Body of pancreas (tissue), 4 donors: ENCODE results near the gene HMX2. TPM values are rescaled to one million over a fixed set of nuclear protein-coding genes. Genes with fewer than 3 reads are reported as not detected.

Experiments used
- ATAC-seq: fragments of 150-250 bp; one replicate; pipeline ENCODE4 v1.9.1; 2016
- DNase-seq, 4 donors: peaks; one replicate each; pipeline ENCODE4 v3.0.0-alpha.2; 2019
- H3K27ac ChIP-seq, 4 donors: fragments of 200-600 bp; sonication (generic); 1 replicate in 3 of 4; 2 replicates in 1 of 4; pipeline versions ENCODE4 v1.5.1 to v1.6.1; 2016 to 2019; ENCODE audit warnings: mild to moderate bottlenecking in 1 of 4, mixed read lengths in 1 of 4, moderate library complexity in 1 of 4
- H3K27me3 ChIP-seq, 2 donors: fragments of 200-600 bp; sonication (generic); one replicate each; pipeline ENCODE4 v1.6.0; 2016; ENCODE audit warnings: mild to moderate bottlenecking in 1 of 2
- H3K36me3 ChIP-seq, 2 donors: fragments of 200-600 bp; sonication (generic); replicated peaks in 1 of 2; 2 replicates each; pipeline ENCODE4 v1.5.1; 2016; ENCODE audit warnings: low read depth in 2 of 2; ENCODE audit not compliant: insufficient read depth in 1 of 2
- H3K4me1 ChIP-seq: fragments of 200-600 bp; sonication (generic); one replicate; pipeline ENCODE4 v1.6.0; 2016
- H3K4me3 ChIP-seq, 2 donors: fragments of 200-600 bp; sonication (generic); 1 replicate in 1 of 2; 2 replicates in 1 of 2; pipeline ENCODE4 v1.5.1; 2016 to 2019
- H3K9me3 ChIP-seq, 3 donors: fragments of 200-600 bp; sonication (generic); 1 replicate in 2 of 3; 2 replicates in 1 of 3; pipeline ENCODE4 v1.5.1; 2016
- CTCF ChIP-seq, 7 experiments: fragments of 450-650 bp in 4 of 7; fragments of 200-600 bp in 3 of 7; sonication (generic) in 3 of 7; IDR thresholded peaks; one replicate each; pipeline ENCODE4 v1.5.1; 2016 to 2019; ENCODE audit warnings: antibody characterized with exemption in 7 of 7
- POLR2A ChIP-seq, 3 donors: fragments of 450-650 bp; IDR thresholded peaks; one replicate each; pipeline ENCODE4 v1.6.1; 2016; ENCODE audit warnings: antibody characterized with exemption in 3 of 3, mild to moderate bottlenecking in 2 of 3
- WGBS, 2 donors: methylation state at CpG; one replicate each; pipeline ENCODE4 v1.1.5; 2017; 5-methylcytosine and 5-hydroxymethylcytosine counted together
- intact Hi-C: fragments of 100-400 bp; cut with DNase I; formaldehyde crosslinking; loops from one replicate; pipeline ENCODE4 v1.15.1; 2023
- total RNA-seq, 2 donors: library from RNA; depleted of rRNA; stranded (reverse); fragments of >200 nt; gene quantifications; one replicate each; pipeline ENCODE4 v1.1.0, GENCODE V29; 2016

Gene HMX2
- total RNA-seq, 2 donors from 2014 or later: not detected

GRCh38 chr10:123139521-123140163 lies 8.3 kb upstream of the HMX2 start:
- 3 to 4% methylated on average over 25 to 32 of the region's 32 CpGs for WGBS, 2 donors
- Histone ChIP-seq H3K27me3 (peaks cover 9 to 73% of the 10 kb centered on the region in 2 donors), H3K9me3 (no peaks in the 10 kb centered on the region), H3K36me3 (no peaks in the 10 kb centered on the region), H3K4me1 (peaks cover 50% of the 10 kb centered on the region), H3K27ac (no peak overlapping the region), H3K4me3 (no peak overlapping the region)
- ATAC-seq (peak; percentile 77), DNase-seq (peak; percentile 56 to 73 (median 65))
- intact Hi-C loops: no loop called here
- TF ChIP-seq CTCF (IDR thresholded peaks at IDR 0.05): no peak
- TF ChIP-seq POLR2A (IDR thresholded peaks at IDR 0.05): no peak

DNA sequence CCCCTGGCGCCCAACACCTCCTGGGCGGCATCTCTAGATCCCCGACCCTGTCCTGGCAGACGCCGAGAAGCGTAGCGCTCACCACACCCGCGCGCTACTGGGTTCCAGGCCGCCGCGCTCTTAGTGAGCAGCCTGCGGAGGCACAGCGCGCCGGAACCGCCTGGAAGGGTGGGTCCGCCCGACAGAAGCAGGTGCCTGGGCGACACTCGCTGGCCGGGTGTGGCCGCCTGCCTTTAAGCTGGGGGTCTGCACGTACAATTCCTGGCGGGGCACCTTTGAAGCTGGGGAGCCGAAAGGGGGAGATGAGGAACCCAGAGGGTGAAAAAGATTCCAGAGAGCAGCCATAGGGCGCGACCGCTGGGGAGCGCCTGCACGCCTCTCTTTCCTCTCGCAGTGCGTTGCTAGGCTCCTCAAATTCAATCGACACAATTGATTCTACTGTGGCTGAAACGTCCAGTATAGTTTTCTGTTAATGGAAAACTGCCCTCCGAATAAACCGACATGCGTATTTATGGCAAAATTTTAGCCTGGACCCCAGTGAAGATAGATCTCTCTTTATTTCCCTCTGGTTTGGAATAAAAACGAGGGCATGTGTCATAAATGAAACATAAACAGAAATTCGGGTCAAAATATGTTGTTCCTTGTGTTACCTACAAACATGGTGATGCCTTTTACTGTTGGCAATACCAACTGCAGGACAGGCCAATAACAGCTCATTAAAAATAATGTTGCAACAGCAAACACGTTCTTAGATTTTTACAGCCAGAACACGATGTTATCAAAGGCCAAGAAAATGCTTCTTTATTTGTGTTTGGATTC lies 7.6 kb upstream of the HMX2 start:
- Histone ChIP-seq H3K36me3 (no peaks in the 10 kb centered on the region), H3K9me3 (no peaks in the 10 kb centered on the region), H3K27me3 (peaks cover 9 to 73% of the 10 kb centered on the region in 2 donors), H3K4me1 (peaks cover 46% of the 10 kb centered on the region), H3K4me3 (no peak overlapping the region), H3K27ac (no peak overlapping the region)
- intact Hi-C loops: no loop called here
- ATAC-seq (no peak), DNase-seq (no peak)
- 3 to 4% methylated on average over 33 to 43 of the region's 43 CpGs for WGBS, 2 donors
- no peak for TF ChIP-seq CTCF (IDR thresholded peaks at IDR 0.05)
- TF ChIP-seq POLR2A (IDR thresholded peaks at IDR 0.05): no peak

- WGBS, 2 donors: 2 to 5% methylated on average over 6 of the region's 6 CpGs
- H3K4me1 ChIP-seq: peaks cover 42% of the 10 kb centered on the region
- peaks cover 9 to 71% of the 10 kb centered on the region in 2 donors for H3K27me3 ChIP-seq
- TF ChIP-seq CTCF (IDR thresholded peaks at IDR 0.05) (no peak), POLR2A (IDR thresholded peaks at IDR 0.05) (no peak)
- no peaks in the 10 kb centered on the region for H3K36me3 ChIP-seq
- ATAC-seq: no peak
- intact Hi-C loops: no loop called here
- no peaks in the 10 kb centered on the region for H3K9me3 ChIP-seq
- H3K27ac ChIP-seq: no peak overlapping the region
- H3K4me3 ChIP-seq: no peak overlapping the region
- no peak for DNase-seq
Measured at GRCh38 chr10:123140983-123141390, 6.9 kb upstream of the HMX2 start.

- ATAC-seq (no peak), DNase-seq (no peak)
- H3K4me1 ChIP-seq: peaks cover 39% of the 10 kb centered on the region
- peaks cover 9 to 71% of the 10 kb centered on the region in 2 donors for H3K27me3 ChIP-seq
- H3K36me3 ChIP-seq: no peaks in the 10 kb centered on the region
- H3K27ac ChIP-seq: no peak overlapping the region
- H3K9me3 ChIP-seq: no peaks in the 10 kb centered on the region
- no peak for TF ChIP-seq POLR2A (IDR thresholded peaks at IDR 0.05)
- TF ChIP-seq CTCF (IDR thresholded peaks at IDR 0.05): no peak
- no peak overlapping the region for H3K4me3 ChIP-seq
- intact Hi-C loops: no loop called here
- 4 to 12% methylated on average over 12 to 37 of the region's 38 CpGs for WGBS, 2 donors
Measured at GRCh38 chr10:123141791-123142700, 5.9 kb upstream of the HMX2 start.
